HG03342 (cell line): Measurements from ENCODE around the gene TEX28.
"Not testable (repeated sequence)": the region's sequence is repeated elsewhere in the genome, so short reads cannot be mapped to it uniquely, and the experiment has no call there.

Experiments used
- ATAC-seq: cut with Tn5 transposase; IDR thresholded peaks from one replicate; pipeline ENCODE4 v1.9.1; 2021; ENCODE audit warnings: mild to moderate bottlenecking, moderate library complexity; ENCODE audit not compliant: unreplicated experiment

The TEX28 gene

DNA sequence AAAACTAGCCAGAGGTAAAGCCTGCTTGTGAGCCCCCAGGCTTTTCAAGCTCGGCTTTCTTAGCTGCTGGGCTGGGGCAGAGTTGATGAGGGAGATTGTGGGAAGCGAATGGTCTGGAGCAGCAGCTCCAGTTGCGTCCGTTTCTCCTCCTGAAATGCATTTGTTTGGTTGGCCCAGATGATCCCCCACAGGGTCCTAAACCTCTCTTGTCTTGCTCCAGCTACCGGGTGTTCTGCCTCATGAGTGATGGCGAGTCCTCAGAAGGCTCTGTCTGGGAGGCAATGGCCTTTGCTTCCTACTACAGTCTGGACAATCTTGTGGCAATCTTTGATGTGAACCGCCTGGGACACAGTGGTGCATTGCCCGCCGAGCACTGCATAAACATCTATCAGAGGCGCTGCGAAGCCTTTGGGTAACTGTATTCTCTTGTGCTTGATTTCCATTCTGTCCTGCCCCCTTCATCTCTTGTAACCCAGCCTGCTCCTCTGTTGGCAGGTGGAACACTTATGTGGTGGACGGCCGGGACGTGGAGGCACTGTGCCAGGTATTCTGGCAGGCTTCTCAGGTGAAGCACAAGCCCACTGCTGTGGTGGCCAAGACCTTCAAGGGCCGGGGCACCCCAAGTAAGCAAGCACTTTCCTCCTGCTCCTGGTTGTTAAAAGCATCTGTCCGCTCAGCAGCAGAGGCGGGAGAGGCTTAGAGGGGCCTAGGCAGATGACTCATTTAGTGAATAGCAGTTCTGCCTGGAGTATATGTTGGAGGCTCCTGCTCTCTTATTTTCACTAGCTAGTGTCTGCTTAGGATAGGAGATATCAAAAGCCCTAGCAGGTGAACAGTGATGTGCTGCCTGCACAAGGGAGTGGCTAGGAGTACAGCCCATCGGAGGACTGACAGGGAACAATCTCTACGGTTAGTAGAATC is 16.0 kb upstream of the TEX28 start:
- ATAC-seq, result no peak

DNA sequence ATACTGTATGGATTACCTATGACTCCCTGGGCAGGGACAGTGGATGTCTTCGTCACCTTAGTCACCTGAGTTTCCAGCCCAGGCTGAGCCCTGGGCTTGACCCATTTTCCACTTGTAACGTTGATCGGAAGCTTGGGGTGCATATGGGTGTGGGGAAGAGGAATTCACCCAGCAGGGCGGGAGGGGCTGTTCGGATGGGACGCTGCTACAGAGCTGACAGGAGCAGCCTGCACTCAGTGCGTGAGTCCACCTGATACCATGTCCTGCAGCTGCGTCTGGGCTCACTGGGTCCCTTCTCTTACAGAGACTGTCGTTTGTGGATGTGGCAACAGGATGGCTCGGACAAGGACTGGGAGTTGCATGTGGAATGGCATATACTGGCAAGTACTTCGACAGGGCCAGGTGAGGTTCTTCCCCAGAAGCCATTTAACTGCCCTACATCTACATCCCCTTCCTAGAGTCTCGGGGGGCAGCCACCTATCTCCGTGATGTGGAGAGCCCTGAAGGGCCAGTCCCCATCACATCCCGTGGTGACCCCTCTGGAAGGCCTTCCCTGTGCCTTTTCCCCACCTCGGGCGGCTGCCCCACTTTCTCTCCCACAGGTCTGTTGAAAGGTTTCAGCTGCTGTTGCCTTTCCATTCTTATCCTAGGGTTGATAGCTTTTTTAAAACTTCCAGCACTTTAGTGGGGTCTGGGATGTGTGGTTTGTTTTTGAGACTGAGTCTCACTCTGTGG is 14.3 kb upstream of the TEX28 start:
- no peak for ATAC-seq

DNA sequence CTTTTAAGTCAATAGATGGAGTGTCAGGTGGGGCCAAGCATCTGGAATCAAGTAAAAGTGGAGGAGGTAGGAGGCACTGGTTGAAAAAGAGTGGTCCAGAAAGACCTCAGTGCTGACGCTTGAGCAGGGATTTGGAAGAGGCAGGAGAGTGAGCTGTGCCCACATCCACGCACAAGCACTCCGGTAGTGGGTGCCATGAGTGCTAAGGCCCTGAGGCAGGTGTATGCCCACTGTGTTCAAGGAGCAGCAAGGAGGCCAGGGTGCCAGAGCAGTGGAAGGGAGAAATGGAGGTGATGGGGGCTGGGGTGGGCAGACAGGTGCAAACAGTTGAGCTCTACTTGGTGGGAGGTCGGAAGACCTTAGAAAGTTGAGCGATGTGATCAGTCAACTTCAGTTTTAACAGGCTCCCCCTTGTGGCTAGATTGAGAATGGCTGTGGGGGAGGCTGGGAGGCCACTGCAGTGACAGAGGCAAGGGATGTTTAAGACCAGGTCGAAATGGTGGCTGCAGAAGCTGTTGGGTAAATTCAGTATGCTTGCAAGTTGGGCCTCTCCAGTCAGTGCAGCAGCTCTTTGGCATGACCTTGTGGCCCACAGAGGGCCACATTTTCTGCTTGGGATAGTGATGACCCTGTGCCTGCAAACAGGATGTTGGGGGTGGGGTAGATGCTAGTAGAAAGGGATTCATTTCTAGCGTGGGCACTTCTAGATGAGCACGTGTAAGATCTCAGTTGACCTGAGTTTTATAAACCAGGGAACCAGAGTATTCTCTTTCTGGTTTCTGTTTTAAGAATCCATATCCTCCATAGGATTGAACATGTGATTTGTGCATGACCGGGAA is 13.4 kb upstream of the TEX28 start:
- no peak for ATAC-seq

DNA sequence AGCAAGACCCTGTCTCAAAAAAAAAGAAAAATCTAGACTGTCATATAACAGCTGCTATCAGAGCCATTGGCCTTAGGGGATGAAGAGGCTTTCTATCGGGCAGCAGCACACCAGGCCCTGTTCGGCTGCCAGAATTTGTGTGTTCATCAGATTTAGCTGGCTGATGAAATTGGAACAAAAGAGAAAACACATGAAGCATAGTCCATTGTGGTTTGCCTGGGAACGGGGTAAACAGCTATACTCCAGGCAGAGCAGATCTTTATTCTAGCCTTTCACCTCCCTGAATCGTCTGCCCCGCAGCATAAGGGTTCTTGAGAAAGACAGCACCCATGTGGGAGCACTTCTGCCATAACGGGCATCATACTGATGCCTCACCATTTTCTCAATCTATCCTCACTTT is 12.3 kb upstream of the TEX28 start:
- no peak for ATAC-seq

DNA sequence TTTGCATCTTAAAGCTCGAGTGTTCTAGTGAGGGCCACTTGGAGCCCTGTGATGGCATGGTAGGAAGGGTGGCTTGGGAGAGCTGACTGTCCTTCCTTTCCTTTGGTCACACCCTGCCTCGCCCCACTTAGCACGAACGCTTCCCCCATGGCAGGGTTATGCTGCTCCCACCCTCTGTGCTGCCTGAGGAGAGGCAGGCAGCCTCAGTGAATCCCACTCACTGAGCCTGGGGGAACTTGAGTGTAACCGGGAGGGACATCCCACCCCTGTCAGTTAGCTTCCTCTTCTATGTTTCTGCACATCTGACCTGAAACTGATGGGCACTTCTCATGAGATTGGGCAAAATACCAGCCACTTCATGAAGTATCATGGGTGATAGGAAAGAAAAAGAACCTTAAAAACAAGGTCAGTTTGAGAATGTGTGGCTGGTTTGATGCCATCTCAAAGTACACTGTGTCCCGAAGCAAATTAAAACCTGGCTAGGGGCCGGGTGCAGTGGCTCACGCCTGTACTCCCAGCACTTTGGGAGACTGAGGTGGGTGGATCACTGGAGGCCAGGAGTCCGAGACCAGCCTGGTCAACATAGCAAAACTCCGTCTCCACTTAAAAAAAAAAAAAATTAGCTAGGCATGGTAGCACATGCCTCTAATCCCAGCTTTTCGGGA is 10.7 kb upstream of the TEX28 start:
- ATAC-seq, result no peak

DNA sequence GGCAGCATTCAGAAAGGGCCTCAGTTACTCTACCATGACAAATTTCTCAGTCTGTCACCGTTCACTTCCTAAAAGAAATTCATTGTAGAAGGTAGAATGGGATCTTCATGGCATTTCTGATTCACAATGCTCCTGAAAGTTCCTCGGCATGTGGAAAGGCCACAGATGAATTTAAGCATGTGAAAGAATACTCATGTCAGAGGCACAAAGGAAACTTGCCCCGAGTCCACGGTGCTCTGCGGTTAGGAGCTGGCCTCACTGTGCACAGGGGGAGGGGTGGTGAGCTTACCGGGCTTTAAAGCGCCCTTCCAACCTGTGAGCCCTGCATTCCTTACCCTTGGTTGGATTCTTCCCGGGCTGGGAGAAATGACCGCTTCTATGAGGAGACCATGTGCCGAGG is 9.9 kb upstream of the TEX28 start:
- ATAC-seq, result no peak

DNA sequence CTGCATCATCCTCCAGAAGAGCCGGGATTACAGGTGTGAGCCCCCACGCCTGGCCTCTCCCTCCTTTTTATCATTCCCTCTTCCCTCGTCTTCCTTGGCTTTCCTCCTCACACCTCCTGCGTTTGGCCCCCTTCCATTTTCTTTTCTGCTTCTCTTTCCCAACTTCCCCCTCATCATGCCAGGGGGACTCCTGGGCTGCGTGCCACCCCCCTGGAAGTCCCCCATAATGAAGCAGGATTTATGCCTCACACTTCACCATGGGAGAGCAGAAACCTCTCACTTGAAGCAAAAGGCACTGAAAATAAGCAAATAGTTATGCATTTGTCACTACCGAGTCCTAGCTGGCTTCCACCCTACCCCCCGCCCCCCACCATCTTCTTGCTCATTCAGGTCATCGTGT is 8.6 kb upstream of the TEX28 start:
- no peak for ATAC-seq

DNA sequence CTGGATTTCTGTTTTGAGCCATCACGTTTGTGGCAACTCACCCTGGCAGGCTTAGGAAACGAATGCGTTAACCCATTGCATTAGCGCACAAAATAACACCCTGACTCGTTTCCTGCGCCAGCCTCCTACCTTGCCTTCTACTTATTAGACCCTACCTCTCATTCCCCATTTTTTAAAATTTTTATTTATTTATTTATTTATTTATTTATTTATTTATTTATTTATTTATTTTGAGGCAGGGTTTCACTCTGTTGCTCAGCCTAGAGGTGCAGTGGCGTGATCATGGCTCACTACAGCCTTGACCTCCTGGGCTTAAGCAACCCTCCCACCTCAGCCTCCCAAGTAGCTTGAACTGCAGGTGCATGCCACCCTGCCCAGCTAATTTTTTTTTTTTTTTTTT is 8.1 kb upstream of the TEX28 start:
- ATAC-seq, result not testable (repeated sequence)

DNA sequence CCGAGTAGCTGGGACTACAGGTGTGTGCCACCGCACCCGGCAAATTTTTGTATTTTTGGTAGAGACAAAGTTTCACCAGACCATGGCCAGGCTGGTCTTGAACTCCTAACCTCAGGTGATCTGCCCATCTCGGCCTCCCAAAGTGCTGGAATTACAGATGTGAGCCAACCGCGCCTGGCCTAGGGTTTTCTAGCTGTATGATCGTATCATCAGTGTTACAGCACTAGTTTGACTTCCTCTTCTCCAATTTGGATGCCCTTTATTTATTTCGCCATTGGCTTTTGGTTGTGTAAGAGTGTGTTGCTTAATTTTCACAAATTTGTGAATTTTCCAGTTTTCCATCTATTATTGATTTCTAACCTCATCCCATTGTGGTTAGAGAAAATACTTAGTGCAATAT is 5.9 kb upstream of the TEX28 start:
- ATAC-seq, result no peak

DNA sequence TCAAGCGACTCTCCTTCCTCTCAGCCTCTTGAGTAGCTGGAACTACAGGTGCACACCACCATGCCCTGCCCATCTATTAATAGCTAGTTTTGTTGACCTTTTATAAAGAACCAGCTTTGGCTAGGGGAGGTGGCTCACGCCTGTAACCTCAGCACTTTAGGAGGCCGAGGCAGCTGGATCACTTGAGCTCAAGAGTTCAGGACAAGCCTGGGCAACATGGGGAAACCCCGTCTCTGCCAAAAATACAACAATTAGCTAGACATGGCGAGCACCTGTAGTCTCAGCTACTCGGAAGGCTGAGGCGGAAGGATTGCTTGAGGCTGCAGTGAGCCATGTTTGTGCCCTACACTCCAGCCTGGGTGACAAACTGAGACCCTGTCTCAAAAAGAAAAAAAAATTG is 3.4 kb upstream of the TEX28 start:
- ATAC-seq, result no peak

DNA sequence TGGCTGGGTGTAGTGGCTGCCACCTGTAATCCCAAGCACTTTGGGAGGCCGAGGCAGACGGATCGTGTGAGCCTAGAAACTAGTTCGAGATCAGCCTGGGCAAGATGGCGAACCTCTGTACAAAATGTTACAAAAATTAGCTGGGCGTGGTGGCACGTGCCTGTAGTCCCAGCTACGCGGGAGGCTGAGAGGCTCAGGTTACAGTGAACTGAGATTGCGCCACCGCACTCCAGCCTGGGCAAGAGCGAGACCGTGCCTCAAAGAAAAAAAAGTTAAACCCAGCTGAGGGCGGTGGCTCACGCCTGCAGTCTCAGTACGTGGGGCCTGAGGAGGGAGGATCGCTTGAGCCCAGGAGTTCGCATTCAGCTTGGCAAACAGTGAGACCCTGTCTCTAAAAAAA is 1.8 kb upstream of the TEX28 start:
- ATAC-seq, result no peak

DNA sequence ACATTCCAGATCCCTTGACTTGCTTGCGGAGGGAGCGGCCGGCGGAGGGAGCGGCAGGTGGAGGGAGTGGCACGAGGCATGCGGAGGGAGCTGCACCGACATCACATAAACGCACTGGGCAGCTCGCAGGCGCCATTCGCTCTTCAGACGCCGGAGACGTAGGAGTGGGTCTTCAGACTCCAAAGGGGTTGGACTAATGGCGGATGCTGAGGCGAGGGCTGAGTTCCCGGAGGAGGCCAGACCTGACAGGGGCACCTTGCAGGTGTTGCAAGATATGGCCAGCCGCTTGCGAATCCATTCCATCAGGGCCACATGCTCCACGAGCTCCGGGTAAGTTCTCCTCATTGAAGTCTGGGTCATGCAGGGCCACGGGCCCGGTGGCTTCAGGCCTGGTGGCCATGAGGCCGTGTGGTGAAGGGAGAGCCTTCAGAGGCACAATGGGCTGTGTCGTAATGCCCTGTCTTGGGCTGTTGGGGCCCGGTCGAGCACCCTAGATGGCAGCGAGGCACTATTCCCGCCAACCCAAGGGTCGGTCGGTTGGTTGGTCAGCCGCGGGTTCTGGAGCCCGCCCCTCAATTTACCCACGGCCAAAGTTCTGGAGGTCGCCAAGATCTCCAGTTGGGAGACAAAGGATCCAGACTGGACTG is 863 bp upstream of the TEX28 start, which contains the start of gene TKTL1:
TSS of gene TKTL1 (plus strand) at position 132 of the 647 bp plus-strand sequence. CDS start at position 197, 65 bp downstream.
- ATAC-seq, result no peak

DNA sequence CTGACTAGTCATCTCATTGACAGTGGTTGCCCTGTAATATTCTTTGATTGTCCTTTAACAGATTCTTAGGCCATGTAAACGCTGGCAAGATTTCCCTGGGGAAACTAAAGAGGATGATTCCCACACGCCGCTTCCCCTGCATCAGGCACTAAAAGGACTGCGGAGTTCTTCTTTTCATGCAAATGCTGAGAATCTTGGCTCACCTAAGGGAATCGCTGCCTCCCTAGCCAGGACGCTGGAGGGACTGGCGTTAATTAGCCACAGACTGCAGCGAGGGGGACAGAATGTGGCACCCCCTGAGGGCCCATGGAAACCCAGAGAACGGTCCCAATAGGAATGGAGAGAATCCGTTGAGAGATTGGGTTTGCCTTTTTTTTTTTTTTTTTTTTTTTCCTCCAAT is 8.5 kb downstream of the TEX28 start:
- ATAC-seq, result not testable (repeated sequence)

DNA sequence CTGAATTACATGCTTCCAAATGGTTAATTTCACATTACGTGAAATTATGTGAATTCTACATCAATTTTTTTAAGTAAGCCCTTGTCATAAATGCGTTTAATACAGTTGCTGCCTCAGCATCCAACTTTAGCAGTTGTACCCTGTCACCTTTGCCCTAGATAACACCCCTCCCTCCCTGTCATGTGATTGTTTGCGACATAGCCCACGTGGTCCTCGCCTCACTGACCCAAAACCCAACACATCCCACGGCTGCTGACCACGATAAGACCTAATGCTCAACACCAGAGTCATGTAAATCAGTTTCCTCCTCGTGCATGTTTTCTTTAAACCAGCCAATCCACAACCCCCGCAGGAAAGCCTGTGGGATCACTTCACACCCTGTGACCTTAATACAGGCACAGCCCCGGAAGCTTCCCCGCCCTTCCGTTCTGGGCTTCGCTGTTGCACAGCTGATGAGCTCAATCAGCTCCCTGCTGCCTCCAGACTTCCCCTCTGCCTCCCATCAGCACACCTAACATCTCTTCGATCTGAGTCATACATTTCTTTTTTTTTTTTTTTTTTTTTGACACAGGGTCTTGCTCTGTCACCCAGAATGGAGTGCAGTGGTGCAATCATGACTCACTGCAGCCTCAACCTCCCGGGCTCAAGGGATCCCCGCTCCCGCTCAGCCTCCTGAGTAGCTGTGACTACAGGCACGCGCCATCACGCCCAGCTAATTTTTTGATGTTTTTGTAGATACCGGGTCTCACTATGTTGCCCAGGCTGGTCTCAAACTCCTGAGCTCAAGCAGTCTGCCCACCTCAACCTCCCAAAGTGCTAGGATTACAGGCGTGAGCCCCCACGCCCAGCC is 10.2 kb downstream of the TEX28 start:
- peak; percentile 68 for ATAC-seq

DNA sequence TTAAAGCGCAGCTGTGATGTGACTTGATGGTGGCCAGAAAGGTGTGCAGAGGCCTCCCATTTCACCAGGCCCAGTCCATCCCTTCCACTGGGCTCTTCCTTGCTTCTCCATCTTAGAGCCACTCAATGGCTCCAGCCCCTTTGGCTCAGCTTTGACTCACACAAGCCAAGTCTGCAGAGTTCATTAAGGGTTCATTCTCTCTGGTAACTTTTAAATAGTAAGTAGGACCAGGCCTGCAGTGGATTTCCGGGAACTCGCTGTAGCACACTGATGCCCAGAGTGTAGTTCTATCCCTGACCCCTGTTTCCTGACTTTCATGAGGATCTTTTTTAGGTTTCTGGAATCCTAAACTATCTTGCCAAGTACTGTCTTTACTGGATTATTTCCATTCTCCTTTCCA is 25.7 kb downstream of the TEX28 start:
- ATAC-seq, result not testable (repeated sequence)

DNA sequence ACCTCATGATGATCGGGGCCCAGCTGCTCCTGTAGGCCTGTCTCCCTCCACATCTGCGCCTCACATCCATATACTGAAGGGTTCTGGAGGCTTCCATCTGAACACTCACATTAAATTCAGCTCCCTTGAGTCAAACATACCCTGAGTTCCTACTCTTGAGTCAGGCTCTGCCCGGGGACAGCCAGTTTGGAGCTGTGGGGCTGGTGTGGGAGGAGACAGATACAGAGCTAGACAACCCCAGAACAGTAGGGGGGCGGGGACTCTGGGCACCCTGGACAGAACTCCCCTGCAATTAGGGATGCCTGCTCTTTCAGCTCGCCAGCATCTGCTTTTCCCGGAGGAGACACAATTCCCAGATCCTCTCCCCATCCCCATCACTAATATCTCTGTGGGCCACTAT is 31.9 kb downstream of the TEX28 start:
- ATAC-seq, result not testable (repeated sequence)

DNA sequence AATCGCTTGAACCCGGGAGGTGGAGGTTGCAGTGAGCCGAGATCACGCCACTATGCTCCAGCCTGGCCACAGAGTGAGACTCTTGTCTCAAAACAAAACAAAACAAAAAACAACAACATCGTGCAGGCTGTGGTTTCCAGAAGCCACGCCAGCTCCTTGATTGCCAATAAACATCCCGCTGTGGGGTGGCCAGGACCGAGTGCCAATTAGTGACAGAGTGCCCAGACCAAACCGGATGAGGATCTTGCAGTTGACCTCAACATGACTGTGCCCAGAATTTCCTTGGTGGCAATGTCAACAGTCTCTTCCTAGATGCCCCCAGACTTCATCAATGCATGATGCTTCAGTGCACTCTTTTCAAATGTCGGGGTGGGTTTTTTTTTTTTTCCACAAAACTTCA is 36.2 kb downstream of the TEX28 start:
- ATAC-seq, result not testable (repeated sequence)

DNA sequence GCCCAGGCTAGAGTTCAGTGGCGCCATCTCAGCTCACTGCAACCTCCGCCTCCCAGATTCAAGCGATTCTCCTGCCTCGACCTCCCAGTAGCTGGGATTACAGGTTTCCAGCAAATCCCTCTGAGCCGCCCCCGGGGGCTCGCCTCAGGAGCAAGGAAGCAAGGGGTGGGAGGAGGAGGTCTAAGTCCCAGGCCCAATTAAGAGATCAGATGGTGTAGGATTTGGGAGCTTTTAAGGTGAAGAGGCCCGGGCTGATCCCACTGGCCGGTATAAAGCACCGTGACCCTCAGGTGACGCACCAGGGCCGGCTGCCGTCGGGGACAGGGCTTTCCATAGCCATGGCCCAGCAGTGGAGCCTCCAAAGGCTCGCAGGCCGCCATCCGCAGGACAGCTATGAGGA is 37.6 kb downstream of the TEX28 start, which contains the start of gene OPN1MW3:
TSS of gene OPN1MW3 (plus strand) at position 301 of the 400 bp plus-strand sequence. CDS start at position 339, 38 bp downstream.
- ATAC-seq, result not testable (repeated sequence)

DNA sequence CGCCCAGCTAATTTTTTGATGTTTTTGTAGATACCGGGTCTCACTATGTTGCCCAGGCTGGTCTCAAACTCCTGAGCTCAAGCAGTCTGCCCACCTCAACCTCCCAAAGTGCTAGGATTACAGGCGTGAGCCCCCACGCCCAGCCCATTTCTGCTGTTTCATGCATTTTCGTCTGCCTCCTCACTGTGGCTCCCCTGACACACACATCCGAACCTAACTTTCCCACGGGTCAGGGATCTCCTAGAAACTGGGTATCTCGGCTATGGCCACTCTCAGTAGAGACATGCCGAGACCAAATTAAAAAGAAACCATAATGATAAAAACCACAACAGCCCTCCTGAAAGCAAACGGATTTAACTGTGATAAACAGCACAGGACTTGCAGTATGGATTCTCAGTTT is 46.8 kb downstream of the TEX28 start:
- not testable (repeated sequence) for ATAC-seq
